ENCODE measurements around the gene CCNL1. TPM values are rescaled to one million over a fixed set of nuclear protein-coding genes. Genes with fewer than 3 reads are reported as not detected.

The CCNL1 gene
- total and polyA plus RNA-seq, 2 donors (not counting 3 experiments of a cell fraction or from before 2014, with no cell fraction given) = 119 to 137 TPM

DNA sequence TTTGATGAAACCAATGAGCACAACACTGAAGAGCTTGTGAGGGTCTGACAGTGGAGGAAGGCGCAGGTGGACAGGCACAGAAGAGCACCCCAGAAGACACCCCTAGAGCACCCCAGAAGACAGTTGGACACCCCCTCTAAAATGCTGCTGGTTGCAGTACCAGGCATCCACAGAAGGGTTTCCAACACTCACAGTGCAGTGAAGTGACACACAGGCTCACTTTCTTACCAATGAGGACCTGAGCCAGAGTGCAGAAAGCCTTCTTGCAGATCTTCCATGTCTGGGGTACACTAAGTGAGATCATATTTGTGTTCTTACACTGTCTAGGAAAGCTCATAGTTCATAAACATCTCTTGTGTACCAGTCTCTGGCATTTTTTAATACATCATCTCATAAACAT lies 27.6 kb downstream of the CCNL1 start:
- TF ChIP-seq GATA2 (IDR thresholded peaks at IDR 0.05; ENCODE audit: insufficient read depth, insufficient read length, low read depth, low read length) = no peak
- no peak for TF ChIP-seq POLR2AphosphoS5 (IDR thresholded peaks at IDR 0.05; ENCODE audit: insufficient read depth, low read depth, low read length)
- no peak for TF ChIP-seq JUN (IDR thresholded peaks at IDR 0.05; ENCODE audit: borderline replicate concordance, insufficient read depth, insufficient read length, low read depth)
- TF ChIP-seq, protein P1, sequence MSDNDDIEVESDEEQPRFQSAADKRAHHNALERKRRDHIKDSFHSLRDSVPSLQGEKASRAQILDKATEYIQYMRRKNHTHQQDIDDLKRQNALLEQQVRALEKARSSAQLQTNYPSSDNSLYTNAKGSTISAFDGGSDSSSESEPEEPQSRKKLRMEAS (IDR thresholded peaks at IDR 0.05; ENCODE audit: insufficient read depth, insufficient read length) = no peak
- TF ChIP-seq FOS (IDR thresholded peaks at IDR 0.05; ENCODE audit: borderline replicate concordance, insufficient read depth, low read length) = no peak
- TF ChIP-seq MYC (IDR thresholded peaks at IDR 0.05; ENCODE audit: low read depth, low read length) = no peak
- TF ChIP-seq EZH2 (IDR thresholded peaks at IDR 0.05; ENCODE audit: borderline replicate concordance, low read depth, low read length, severe bottlenecking) = no peak
- TF ChIP-seq POLR2A (IDR thresholded peaks at IDR 0.05; ENCODE audit: low read depth, low read length) = no peak
- TF ChIP-seq, protein P2, sequence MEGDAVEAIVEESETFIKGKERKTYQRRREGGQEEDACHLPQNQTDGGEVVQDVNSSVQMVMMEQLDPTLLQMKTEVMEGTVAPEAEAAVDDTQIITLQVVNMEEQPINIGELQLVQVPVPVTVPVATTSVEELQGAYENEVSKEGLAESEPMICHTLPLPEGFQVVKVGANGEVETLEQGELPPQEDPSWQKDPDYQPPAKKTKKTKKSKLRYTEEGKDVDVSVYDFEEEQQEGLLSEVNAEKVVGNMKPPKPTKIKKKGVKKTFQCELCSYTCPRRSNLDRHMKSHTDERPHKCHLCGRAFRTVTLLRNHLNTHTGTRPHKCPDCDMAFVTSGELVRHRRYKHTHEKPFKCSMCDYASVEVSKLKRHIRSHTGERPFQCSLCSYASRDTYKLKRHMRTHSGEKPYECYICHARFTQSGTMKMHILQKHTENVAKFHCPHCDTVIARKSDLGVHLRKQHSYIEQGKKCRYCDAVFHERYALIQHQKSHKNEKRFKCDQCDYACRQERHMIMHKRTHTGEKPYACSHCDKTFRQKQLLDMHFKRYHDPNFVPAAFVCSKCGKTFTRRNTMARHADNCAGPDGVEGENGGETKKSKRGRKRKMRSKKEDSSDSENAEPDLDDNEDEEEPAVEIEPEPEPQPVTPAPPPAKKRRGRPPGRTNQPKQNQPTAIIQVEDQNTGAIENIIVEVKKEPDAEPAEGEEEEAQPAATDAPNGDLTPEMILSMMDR (IDR thresholded peaks at IDR 0.05; ENCODE audit: extremely low read depth in 1 of 2, insufficient read depth in 1 of 2, low read depth in 1 of 2, low read length in 2 of 2) = no peak
- no TSS peak for BruUV-seq (replicated peaks)
- DNase-seq (ENCODE audit: low read depth, low spot score) (no peak), FAIRE-seq (no peak)
- H3K9me3 ChIP-seq (replicated peaks; ENCODE audit: control insufficient read depth, insufficient read depth, low read length) = no peaks in the 10 kb centered on the region
- ChIA-PET CTCF (interaction anchor here (0.6 to 4.3 kb wide), 5 partner anchors 10 to 1088 kb away, joined by 3 to 42 read pairs (median 3); no protein-coding TSS in a partner anchor), POLR2A (no interaction called here)
- no peak overlapping the region for H3K4me3 ChIP-seq (replicated peaks in 1 of 3; ENCODE audit: insufficient read depth in 1 of 3, low read depth in 1 of 3, low read length in 3 of 3)
- peak overlapping the region; percentile 66 for H2AFZ ChIP-seq (ENCODE audit: low read depth, low read length)
- no peaks in the 10 kb centered on the region for H3K36me3 ChIP-seq (ENCODE audit: control insufficient read depth in 2 of 2, extremely low read depth in 1 of 2, insufficient read depth in 2 of 2, low read length in 2 of 2)
- H3K9me1 ChIP-seq (replicated peaks; ENCODE audit: control insufficient read depth, extremely low read depth, insufficient read depth, low read length) = no peaks in the 10 kb centered on the region
- H4K20me1 ChIP-seq (replicated peaks; ENCODE audit: control insufficient read depth, extremely low read depth, insufficient read depth, low read length) = no peaks in the 10 kb centered on the region
- no peak overlapping the region for H3K4me2 ChIP-seq (ENCODE audit: insufficient read depth, low read length)
- no peaks in the 10 kb centered on the region for H3K79me2 ChIP-seq (ENCODE audit: control insufficient read depth, insufficient read depth, low read length)
- no peak overlapping the region for H3K27ac ChIP-seq (ENCODE audit: insufficient read depth, low read depth, low read length)
- intact Hi-C loops (cut with micrococcal nuclease) (loop anchor here (5.0 kb wide), 1 partner anchor 440 kb away; no protein-coding TSS in a partner anchor), dilution Hi-C loops (cut with MboI; ENCODE audit: extremely low pct_ligation_motif_present, low sequenced_read_pairs) (loop anchor here (25.0 kb wide), 1 partner anchor 445 kb away; no protein-coding TSS in a partner anchor)
- H3K9ac ChIP-seq (replicated peaks; ENCODE audit: extremely low read depth, insufficient read depth, low read length) = no peak overlapping the region
- no peaks in the 10 kb centered on the region for H3K27me3 ChIP-seq (ENCODE audit: control insufficient read depth in 2 of 2, insufficient read depth in 2 of 2, low read length in 2 of 2)
- H3K4me1 ChIP-seq (ENCODE audit: control insufficient read depth, extremely low read depth, insufficient read depth, low read length) = peaks cover 39% of the 10 kb centered on the region

All from endothelial cell of umbilical vein (primary cell).